HUDEP-2 (cell line): ENCODE results near the gene HDAC9.

Experiments used
- DNase-seq, 76 experiments: peaks; one replicate each; lab custom pipeline; 2025; ENCODE audit not compliant: unreplicated experiment in 76 of 76; lab: John Stamatoyannopoulos, UW

Gene HDAC9

GRCh38 chr7:18552943-18553604 is 57.5 kb downstream of the HDAC9 start:
- no peak for DNase-seq

- DNase-seq, result no peak
Observed at GRCh38 chr7:18553605-18554003, 58.1 kb downstream of the HDAC9 start.

- no peak for DNase-seq
Observed at GRCh38 chr7:18555120-18555519, 59.6 kb downstream of the HDAC9 start.

- DNase-seq, result no peak
Observed at GRCh38 chr7:18555968-18556367, 60.4 kb downstream of the HDAC9 start.

GRCh38 chr7:18558503-18558902 is 63.0 kb downstream of the HDAC9 start:
- no peak for DNase-seq

- DNase-seq, result no peak
Observed at GRCh38 chr7:18558910-18559309, 63.4 kb downstream of the HDAC9 start.

GRCh38 chr7:18559756-18560155 is 64.2 kb downstream of the HDAC9 start:
- no peak for DNase-seq

- DNase-seq, result no peak
Observed at GRCh38 chr7:18564779-18565178, 69.2 kb downstream of the HDAC9 start.

GRCh38 chr7:18565337-18565736 is 69.8 kb downstream of the HDAC9 start:
- no peak for DNase-seq

GRCh38 chr7:18566205-18566604 is 70.7 kb downstream of the HDAC9 start:
- no peak for DNase-seq

- DNase-seq, result no peak
Observed at GRCh38 chr7:18566829-18567228, 71.3 kb downstream of the HDAC9 start.

GRCh38 chr7:18570441-18570840 is 74.9 kb downstream of the HDAC9 start:
- no peak for DNase-seq

- DNase-seq, result peak in 3 of 76 experiments; percentile 6 to 15 (median 9)
Observed at GRCh38 chr7:18570890-18571478, 75.4 kb downstream of the HDAC9 start.

- no peak for DNase-seq
Observed at GRCh38 chr7:18572154-18572553, 76.6 kb downstream of the HDAC9 start.

- DNase-seq, result no peak
Observed at GRCh38 chr7:18572885-18573284, 77.3 kb downstream of the HDAC9 start.

GRCh38 chr7:18573410-18574234 is 78.1 kb downstream of the HDAC9 start:
- no peak for DNase-seq

GRCh38 chr7:18574235-18574540 is 78.6 kb downstream of the HDAC9 start:
- no peak for DNase-seq

GRCh38 chr7:18574676-18575075 is 79.1 kb downstream of the HDAC9 start:
- DNase-seq, result no peak

- no peak for DNase-seq
Observed at GRCh38 chr7:18575622-18576572, 80.3 kb downstream of the HDAC9 start.

- no peak for DNase-seq
Observed at GRCh38 chr7:18577096-18577771, 81.7 kb downstream of the HDAC9 start.
